ENCODE data around the gene N4BP3. TPM values are rescaled to one million over a fixed set of nuclear protein-coding genes. Genes with fewer than 3 reads are reported as not detected.

The N4BP3 gene
- total RNA-seq, 6 donors from 2014 or later: 3.2 to 12.6 (median 5.8) TPM

- H3K9me3 ChIP-seq: no peaks in the 10 kb centered on the region
- WGBS, 2 donors: 92 to 93% methylated on average over 12 of the region's 12 CpGs
- no peaks in the 10 kb centered on the region for H3K4me1 ChIP-seq
- no peaks in the 10 kb centered on the region for H3K27me3 ChIP-seq
- TF ChIP-seq CTCF (IDR thresholded peaks at IDR 0.05): no peak
- no peak for TF ChIP-seq EP300 (IDR thresholded peaks at IDR 0.05)
- no peak for TF ChIP-seq POLR2A (IDR thresholded peaks at IDR 0.05)
- no peak for TF ChIP-seq POLR2AphosphoS5 (IDR thresholded peaks at IDR 0.05)
- H3K4me3 ChIP-seq: no peak overlapping the region
- peak in 1 of 2 donors; percentile 28 for ATAC-seq (ENCODE audit: low FRiP score in 2 of 2)
- H3K36me3 ChIP-seq: peaks cover 12 to 73% (median 26%) of the 10 kb centered on the region in 4 donors
- DNase-seq: peak in 1 of 2 donors; percentile 56
- no peak overlapping the region for H3K27ac ChIP-seq
These were observed 24.7 kb downstream of the N4BP3 start for GRCh38 chr5:178137991-178138390.

GRCh38 chr5:178141550-178141949 lies 28.2 kb downstream of the N4BP3 start:
- Histone ChIP-seq H3K27ac (no peak overlapping the region), H3K4me3 (no peak overlapping the region), H3K27me3 (no peaks in the 10 kb centered on the region), H3K4me1 (no peaks in the 10 kb centered on the region), H3K36me3 (peaks cover 13 to 83% (median 47%) of the 10 kb centered on the region in 4 donors), H3K9me3 (no peaks in the 10 kb centered on the region)
- WGBS, 2 donors: 97 to 99% methylated on average over 4 of the region's 4 CpGs
- ATAC-seq (ENCODE audit: low FRiP score in 2 of 2): no peak
- no peak for DNase-seq
- no peak for TF ChIP-seq CTCF (IDR thresholded peaks at IDR 0.05)
- TF ChIP-seq EP300 (IDR thresholded peaks at IDR 0.05): no peak
- no peak for TF ChIP-seq POLR2A (IDR thresholded peaks at IDR 0.05)
- no peak for TF ChIP-seq POLR2AphosphoS5 (IDR thresholded peaks at IDR 0.05)

GRCh38 chr5:178142642-178143041 lies 29.3 kb downstream of the N4BP3 start:
- Histone ChIP-seq H3K4me1 (no peaks in the 10 kb centered on the region), H3K27me3 (no peaks in the 10 kb centered on the region), H3K27ac (no peak overlapping the region), H3K9me3 (no peaks in the 10 kb centered on the region), H3K36me3 (peaks cover 23 to 87% (median 55%) of the 10 kb centered on the region in 4 donors), H3K4me3 (no peak overlapping the region)
- ATAC-seq (ENCODE audit: low FRiP score in 2 of 2) (no peak), DNase-seq (peak in 1 of 2 donors; percentile 58)
- 93 to 97% methylated on average over 17 to 20 of the region's 20 CpGs for WGBS, 2 donors
- TF ChIP-seq CTCF (IDR thresholded peaks at IDR 0.05) (no peak), POLR2A (IDR thresholded peaks at IDR 0.05) (no peak), POLR2AphosphoS5 (IDR thresholded peaks at IDR 0.05) (no peak), EP300 (IDR thresholded peaks at IDR 0.05) (no peak)

- ATAC-seq (ENCODE audit: low FRiP score in 2 of 2): no peak
- no peak for DNase-seq
- WGBS, 2 donors: 86 to 88% methylated on average over 5 to 6 of the region's 6 CpGs
- TF ChIP-seq POLR2A (IDR thresholded peaks at IDR 0.05) (no peak), POLR2AphosphoS5 (IDR thresholded peaks at IDR 0.05) (no peak), CTCF (IDR thresholded peaks at IDR 0.05) (no peak), EP300 (IDR thresholded peaks at IDR 0.05) (no peak)
- Histone ChIP-seq H3K36me3 (peaks cover 25 to 93% (median 61%) of the 10 kb centered on the region in 4 donors), H3K27ac (no peak overlapping the region), H3K27me3 (no peaks in the 10 kb centered on the region), H3K4me1 (no peaks in the 10 kb centered on the region), H3K4me3 (no peak overlapping the region), H3K9me3 (no peaks in the 10 kb centered on the region)
These were observed 29.9 kb downstream of the N4BP3 start for GRCh38 chr5:178143246-178143645.

- no peak overlapping the region for H3K27ac ChIP-seq
- no peaks in the 10 kb centered on the region for H3K9me3 ChIP-seq
- TF ChIP-seq EP300 (IDR thresholded peaks at IDR 0.05): no peak
- H3K4me3 ChIP-seq: no peak overlapping the region
- ATAC-seq (ENCODE audit: low FRiP score in 2 of 2): no peak
- no peaks in the 10 kb centered on the region for H3K4me1 ChIP-seq
- H3K27me3 ChIP-seq: no peaks in the 10 kb centered on the region
- DNase-seq: peak in 1 of 2 donors; percentile 91
- peaks cover 29 to 97% (median 68%) of the 10 kb centered on the region in 4 donors for H3K36me3 ChIP-seq
- WGBS, 2 donors: 82 to 88% methylated on average over 3 to 10 of the region's 10 CpGs
These were observed 30.6 kb downstream of the N4BP3 start for GRCh38 chr5:178143901-178144300.

Measured in upper lobe of left lung (tissue), 6 donors.